GM12891 (cell line): Measurements from ENCODE around the gene APOC1.

Experiments
- POLR2AphosphoS5 ChIP-seq: IDR thresholded peaks from 2 replicates; pipeline ENCODE4 v1.6.1; 2011; ENCODE audit warnings: low read depth, low read length, control low read depth
- TAF1 ChIP-seq: IDR thresholded peaks from 2 replicates; pipeline ENCODE4 v1.6.1; 2011; ENCODE audit warnings: low read depth, low read length, control low read depth

DNA sequence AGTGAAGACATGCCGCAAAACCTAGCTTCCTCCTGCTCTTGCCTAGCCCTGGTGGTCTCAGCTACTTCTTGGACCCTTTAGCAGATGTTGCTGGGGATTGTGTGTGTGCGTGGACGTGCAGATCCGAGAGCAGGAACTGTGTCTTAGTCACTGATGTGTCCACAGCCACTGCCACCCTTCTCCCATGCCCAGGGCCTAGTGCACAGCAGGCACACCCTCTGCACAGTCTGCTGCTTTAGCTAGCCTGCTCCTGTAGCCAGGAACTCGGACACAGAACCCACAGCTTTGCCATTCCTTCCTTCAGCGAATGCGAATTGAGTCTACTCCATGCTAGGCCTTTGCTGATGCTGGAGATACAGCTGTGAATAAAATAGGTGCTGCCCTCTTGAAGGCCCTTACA lies 43.1 kb downstream of the APOC1 start:
- TF ChIP-seq TAF1 (no peak), POLR2AphosphoS5 (no peak)
